Peyer's patch (tissue), 4 donors: ENCODE results near the gene SNX8. TPM values are rescaled to one million over a fixed set of nuclear protein-coding genes. Genes with fewer than 3 reads are reported as not detected.
A peak's percentile ranks its signal among the peaks of the same experiment; 100 is the strongest.

Experiments used
- DNase-seq, 3 donors: peaks; one replicate each; pipeline ENCODE4 v3.0.0-alpha.2; 2017 to 2019
- H3K27ac ChIP-seq, 4 donors: fragments of 200-600 bp; sonication (generic); one replicate each; pipeline ENCODE4 v1.5.1; 2016 to 2019
- H3K27me3 ChIP-seq, 2 donors: fragments of 200-600 bp; sonication (generic); one replicate each; pipeline ENCODE4 v1.5.1; 2019
- H3K36me3 ChIP-seq, 3 donors: fragments of 200-600 bp; sonication (generic); one replicate each; pipeline ENCODE4 v1.5.1; 2016 to 2019
- H3K4me1 ChIP-seq, 4 donors: fragments of 200-600 bp; sonication (generic); one replicate each; pipeline ENCODE4 v1.5.1; 2016 to 2019
- H3K4me3 ChIP-seq, 4 donors: fragments of 200-600 bp; sonication (generic); 1 replicate in 3 of 4; 2 replicates in 1 of 4; pipeline ENCODE4 v1.5.1; 2016 to 2019; ENCODE audit warnings: mild to moderate bottlenecking in 1 of 4
- H3K9me3 ChIP-seq, 4 donors: fragments of 200-600 bp; sonication (generic); one replicate each; pipeline ENCODE4 v1.5.1; 2016 to 2019; ENCODE audit warnings: mild to moderate bottlenecking in 1 of 4
- POLR2A ChIP-seq, 2 donors: fragments of 450-650 bp; IDR thresholded peaks; one replicate each; pipeline ENCODE4 v1.5.1; 2017; ENCODE audit warnings: antibody characterized with exemption in 2 of 2, mild to moderate bottlenecking in 2 of 2, moderate library complexity in 2 of 2
- total RNA-seq, 4 donors: library from RNA; depleted of rRNA; stranded (reverse); fragments of >200 nt; gene quantifications; one replicate each; pipeline ENCODE4 v1.1.0, GENCODE V29; 2016
- TF ChIP-seq, protein P1 (sequence below), 6 experiments: fragments of 450-650 bp in 4 of 6; fragments of 200-600 bp in 2 of 6; sonication (generic) in 1 of 6; IDR thresholded peaks; one replicate each; pipeline ENCODE4 v1.5.1; 2017 to 2019; ENCODE audit warnings: antibody characterized with exemption in 6 of 6, mild to moderate bottlenecking in 3 of 6, moderate library complexity in 1 of 6

SNX8 gene
- total RNA-seq, 4 donors from 2014 or later: 10.5 to 38.8 (median 19.2) TPM

DNA sequence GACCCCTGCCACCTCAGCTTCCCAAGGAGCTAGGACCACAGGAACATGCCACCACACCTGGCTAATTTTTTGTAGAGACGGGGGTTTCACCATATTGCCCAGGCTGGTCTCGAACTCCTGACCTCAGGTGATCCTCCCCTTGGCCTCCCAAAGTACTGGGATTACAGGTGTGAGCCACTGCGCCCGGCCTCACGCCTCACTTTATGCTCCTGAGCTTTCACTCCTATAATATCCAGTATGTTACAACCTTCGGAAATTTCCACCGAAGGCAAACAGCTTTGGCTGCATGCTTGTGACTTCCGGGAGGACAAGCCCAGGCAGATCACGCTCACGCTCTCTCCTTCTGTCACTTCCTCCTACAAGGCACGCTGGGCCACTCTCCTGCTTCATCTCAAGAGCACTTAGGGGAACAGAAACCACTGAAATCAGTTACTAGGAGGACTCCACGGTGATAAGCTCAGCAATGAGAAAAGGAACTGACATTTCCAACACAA is 77.1 kb downstream of the SNX8 start:
- TF ChIP-seq, protein P1, sequence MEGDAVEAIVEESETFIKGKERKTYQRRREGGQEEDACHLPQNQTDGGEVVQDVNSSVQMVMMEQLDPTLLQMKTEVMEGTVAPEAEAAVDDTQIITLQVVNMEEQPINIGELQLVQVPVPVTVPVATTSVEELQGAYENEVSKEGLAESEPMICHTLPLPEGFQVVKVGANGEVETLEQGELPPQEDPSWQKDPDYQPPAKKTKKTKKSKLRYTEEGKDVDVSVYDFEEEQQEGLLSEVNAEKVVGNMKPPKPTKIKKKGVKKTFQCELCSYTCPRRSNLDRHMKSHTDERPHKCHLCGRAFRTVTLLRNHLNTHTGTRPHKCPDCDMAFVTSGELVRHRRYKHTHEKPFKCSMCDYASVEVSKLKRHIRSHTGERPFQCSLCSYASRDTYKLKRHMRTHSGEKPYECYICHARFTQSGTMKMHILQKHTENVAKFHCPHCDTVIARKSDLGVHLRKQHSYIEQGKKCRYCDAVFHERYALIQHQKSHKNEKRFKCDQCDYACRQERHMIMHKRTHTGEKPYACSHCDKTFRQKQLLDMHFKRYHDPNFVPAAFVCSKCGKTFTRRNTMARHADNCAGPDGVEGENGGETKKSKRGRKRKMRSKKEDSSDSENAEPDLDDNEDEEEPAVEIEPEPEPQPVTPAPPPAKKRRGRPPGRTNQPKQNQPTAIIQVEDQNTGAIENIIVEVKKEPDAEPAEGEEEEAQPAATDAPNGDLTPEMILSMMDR (IDR thresholded peaks at IDR 0.05): no peak
- TF ChIP-seq POLR2A (IDR thresholded peaks at IDR 0.05): no peak
- Histone ChIP-seq H3K4me1 (peaks cover 0 to 18% (median 13%) of the 10 kb centered on the region in 4 donors), H3K27ac (peak overlapping the region; percentile 44 to 80 (median 72)), H3K36me3 (peaks cover 0 to 33% (median 0%) of the 10 kb centered on the region in 3 donors), H3K27me3 (no peaks in the 10 kb centered on the region), H3K9me3 (no peaks in the 10 kb centered on the region), H3K4me3 (no peak overlapping the region)
- DNase-seq: peak in 2 of 3 donors; percentile 86

DNA sequence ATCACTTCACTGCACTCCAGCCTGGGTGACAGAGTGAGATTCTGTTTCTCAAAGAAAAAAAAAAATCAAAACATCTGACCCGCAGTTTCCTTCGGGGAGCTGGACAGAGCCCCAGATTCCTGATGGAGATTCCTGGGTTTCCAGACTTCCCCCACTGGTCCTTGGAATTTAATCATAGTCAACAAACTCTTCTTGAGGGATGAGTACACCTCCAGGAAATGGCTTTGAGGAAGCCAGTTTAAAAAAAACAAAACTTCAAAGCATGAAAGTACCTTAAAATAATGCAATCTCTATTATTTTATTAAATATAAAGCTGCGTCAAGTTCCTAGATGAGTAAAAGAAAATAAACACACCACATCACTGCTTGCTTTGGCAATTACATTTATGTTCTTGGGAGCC is 80.3 kb downstream of the SNX8 start:
- H3K9me3 ChIP-seq: no peaks in the 10 kb centered on the region
- H3K4me1 ChIP-seq: peaks cover 4 to 25% (median 9%) of the 10 kb centered on the region in 4 donors
- peaks cover 0 to 37% (median 0%) of the 10 kb centered on the region in 3 donors for H3K36me3 ChIP-seq
- no peak overlapping the region for H3K27ac ChIP-seq
- TF ChIP-seq POLR2A (IDR thresholded peaks at IDR 0.05): no peak
- TF ChIP-seq, protein P1 (IDR thresholded peaks at IDR 0.05): no peak
- no peak for DNase-seq
- H3K27me3 ChIP-seq: no peaks in the 10 kb centered on the region
- H3K4me3 ChIP-seq: no peak overlapping the region

DNA sequence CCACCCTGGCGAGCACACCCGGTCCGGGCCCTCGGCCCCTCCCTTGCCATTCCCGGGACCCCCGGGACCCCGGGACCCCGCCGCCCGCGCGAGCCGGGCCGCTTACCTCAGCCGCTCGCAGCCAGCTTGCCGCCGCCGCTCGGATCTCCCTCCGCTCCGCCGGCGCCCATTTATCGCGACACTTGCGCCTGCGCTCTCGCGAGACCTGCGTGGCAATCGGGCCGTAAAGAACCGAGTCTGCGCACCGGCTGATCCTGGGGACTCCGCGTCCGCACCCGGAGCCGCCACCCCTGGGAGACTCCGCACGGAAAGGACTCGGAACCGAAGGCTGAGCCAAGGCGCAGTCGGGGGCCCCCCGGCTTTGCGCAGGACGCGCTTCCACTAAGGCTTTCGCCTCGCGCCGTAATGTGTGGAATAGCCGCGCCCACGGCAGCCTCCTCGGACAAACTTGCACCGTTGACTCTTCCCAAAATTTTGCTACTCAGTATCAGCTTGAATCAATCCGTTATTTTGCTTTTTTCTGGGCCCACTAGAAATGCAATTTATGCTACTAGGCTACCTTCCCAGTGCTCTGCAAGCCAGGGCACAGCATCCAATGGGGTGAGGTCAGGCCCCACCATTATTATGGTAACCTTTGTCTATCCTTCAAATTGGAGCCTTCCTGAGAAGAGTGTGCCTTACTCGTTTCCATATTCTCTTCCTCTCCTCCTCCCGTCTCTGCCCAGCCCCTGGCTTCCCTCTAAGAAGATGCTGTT is 81.3 kb downstream of the SNX8 start, which contains the start of gene MAD1L1:
Gene MAD1L1, minus strand, starts transcription at position 180 of the 755 bp plus-strand sequence. CDS start 2,812 bp downstream, outside the sequence.
- Histone ChIP-seq H3K4me3 (peak within 1 kb of the TSS; percentile 89 to 99 (median 92)), H3K4me1 (peaks cover 4 to 25% (median 8%) of the 10 kb centered on the region in 4 donors), H3K27ac (peak within 1 kb of the TSS; percentile 67 to 87 (median 74)), H3K27me3 (no peaks in the 10 kb centered on the region), H3K9me3 (no peaks in the 10 kb centered on the region), H3K36me3 (peaks cover 0 to 32% (median 0%) of the 10 kb centered on the region in 3 donors)
- DNase-seq: peak; percentile 85 to 95 (median 94)
- TF ChIP-seq POLR2A (IDR thresholded peaks at IDR 0.05): peak in 1 of 2 donors; percentile 17
- TF ChIP-seq, protein P1 (IDR thresholded peaks at IDR 0.05): no peak

DNA sequence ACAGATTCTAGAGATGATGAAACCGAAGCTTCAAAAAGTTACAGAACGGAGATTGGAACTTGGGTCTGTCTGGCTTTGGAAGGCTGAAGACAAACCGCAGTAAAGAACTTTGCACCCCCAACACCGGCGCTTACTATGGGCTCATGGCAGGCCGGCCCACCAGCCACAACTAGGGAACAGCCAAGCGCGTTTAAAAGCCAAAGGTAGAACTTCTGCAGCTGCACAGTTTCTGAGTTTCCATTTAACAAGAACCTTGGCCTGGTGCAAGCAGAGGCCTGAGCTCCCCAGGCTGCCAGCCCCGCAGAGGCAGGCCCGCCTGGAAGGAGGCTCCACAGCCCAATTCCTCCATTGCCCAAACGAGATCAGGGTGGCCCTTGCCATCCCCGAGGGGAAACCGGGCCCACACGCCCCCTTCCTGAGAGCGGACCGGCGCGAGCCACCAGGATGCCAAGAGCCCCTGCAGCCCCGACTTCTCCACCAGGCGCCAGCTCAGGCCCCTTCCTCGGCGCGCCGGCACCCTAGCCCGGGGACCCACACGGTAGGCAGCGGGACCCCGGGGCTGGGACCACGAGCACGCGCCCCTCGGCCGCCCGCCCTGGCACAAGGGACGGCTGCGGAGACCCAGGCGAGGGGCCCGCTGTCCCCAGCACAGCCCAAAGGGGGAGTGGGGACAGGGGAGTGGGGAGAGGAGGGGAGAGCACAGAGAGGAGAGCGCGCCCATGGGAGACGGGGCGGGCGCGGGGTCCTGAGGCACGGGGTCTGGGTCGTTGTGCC is 82.1 kb downstream of the SNX8 start:
- TF ChIP-seq, protein P1 (IDR thresholded peaks at IDR 0.05): no peak
- TF ChIP-seq POLR2A (IDR thresholded peaks at IDR 0.05): no peak
- DNase-seq: peak in 1 of 3 donors; percentile 59

DNA sequence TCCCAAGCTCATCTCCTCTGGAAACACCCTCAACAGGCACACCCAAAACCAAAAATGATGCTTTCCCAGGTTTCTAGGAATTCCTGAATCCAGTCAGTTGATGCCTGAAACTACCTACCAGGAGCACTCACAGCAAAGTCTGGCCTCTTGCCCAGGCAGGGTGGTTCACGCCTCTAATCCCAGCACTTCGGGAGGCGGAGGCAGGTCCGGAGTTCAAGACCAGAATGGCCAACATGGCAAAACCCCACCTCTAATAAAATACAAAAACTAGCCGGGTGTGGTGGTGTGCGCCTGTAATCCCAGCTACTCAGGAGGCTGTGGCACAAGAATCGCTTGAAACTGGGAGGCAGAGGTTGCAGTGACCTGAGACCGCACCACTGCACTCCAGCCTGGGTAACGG is 83.4 kb downstream of the SNX8 start:
- no peak overlapping the region for H3K27ac ChIP-seq
- H3K27me3 ChIP-seq: no peaks in the 10 kb centered on the region
- peaks cover 4 to 25% (median 6%) of the 10 kb centered on the region in 4 donors for H3K4me1 ChIP-seq
- peaks cover 0 to 36% (median 0%) of the 10 kb centered on the region in 3 donors for H3K36me3 ChIP-seq
- H3K4me3 ChIP-seq: no peak overlapping the region
- no peak for DNase-seq
- H3K9me3 ChIP-seq: no peaks in the 10 kb centered on the region
- no peak for TF ChIP-seq POLR2A (IDR thresholded peaks at IDR 0.05)
- TF ChIP-seq, protein P1 (IDR thresholded peaks at IDR 0.05): no peak

More for the DNA sequence above, 82.1 kb downstream of the SNX8 start:
- Histone ChIP-seq H3K4me1 (peaks cover 4 to 25% (median 6%) of the 10 kb centered on the region in 4 donors), H3K36me3 (peaks cover 0 to 26% (median 0%) of the 10 kb centered on the region in 3 donors), H3K9me3 (no peaks in the 10 kb centered on the region), H3K27me3 (no peaks in the 10 kb centered on the region), H3K27ac (peak overlapping the region; percentile 67 to 87 (median 74)), H3K4me3 (peak overlapping the region; percentile 89 to 99 (median 92))
